ENCODE data around the gene OSBPL5.

GRCh38 chr11:3121931-3122774 lies 43.0 kb downstream of the OSBPL5 start:
- no peak for TF ChIP-seq CTCF (conservative IDR thresholded peaks at IDR 0.05; ENCODE audit: low read depth, low read length)
- TF ChIP-seq SMC3 (IDR thresholded peaks at IDR 0.05; ENCODE audit: low read depth, low read length) = no peak
- no peak for TF ChIP-seq CEBPB (IDR thresholded peaks at IDR 0.05; ENCODE audit: low read depth, low read length)
- TF ChIP-seq MXI1 (IDR thresholded peaks at IDR 0.05; ENCODE audit: borderline replicate concordance, low read depth, low read length) = no peak
- TF ChIP-seq POLR2A (IDR thresholded peaks at IDR 0.05; ENCODE audit: low read depth, low read length) = no peak
- TF ChIP-seq, protein P1, sequence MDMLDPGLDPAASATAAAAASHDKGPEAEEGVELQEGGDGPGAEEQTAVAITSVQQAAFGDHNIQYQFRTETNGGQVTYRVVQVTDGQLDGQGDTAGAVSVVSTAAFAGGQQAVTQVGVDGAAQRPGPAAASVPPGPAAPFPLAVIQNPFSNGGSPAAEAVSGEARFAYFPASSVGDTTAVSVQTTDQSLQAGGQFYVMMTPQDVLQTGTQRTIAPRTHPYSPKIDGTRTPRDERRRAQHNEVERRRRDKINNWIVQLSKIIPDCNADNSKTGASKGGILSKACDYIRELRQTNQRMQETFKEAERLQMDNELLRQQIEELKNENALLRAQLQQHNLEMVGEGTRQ (IDR thresholded peaks at IDR 0.05; ENCODE audit: low read depth, low read length) = no peak
- TF ChIP-seq RFX5 (IDR thresholded peaks at IDR 0.05; ENCODE audit: low read depth, low read length) = no peak
- TF ChIP-seq RCOR1 (IDR thresholded peaks at IDR 0.05; ENCODE audit: insufficient replicate concordance, low read length) = no peak
- no peak for TF ChIP-seq RAD21 (IDR thresholded peaks at IDR 0.05; ENCODE audit: low read length)
- no peak for TF ChIP-seq BHLHE40 (IDR thresholded peaks at IDR 0.05; ENCODE audit: low read depth, low read length)

All from IMR-90 (cell line).